ENCODE measurements around the gene TFG.

The TFG gene

GRCh38 chr3:100756441-100756840 is 47.1 kb downstream of the TFG start:
- no peak for DNase-seq (ENCODE audit: low read depth)

GRCh38 chr3:100759159-100759558 is 49.9 kb downstream of the TFG start:
- DNase-seq (ENCODE audit: low read depth): no peak

DNA sequence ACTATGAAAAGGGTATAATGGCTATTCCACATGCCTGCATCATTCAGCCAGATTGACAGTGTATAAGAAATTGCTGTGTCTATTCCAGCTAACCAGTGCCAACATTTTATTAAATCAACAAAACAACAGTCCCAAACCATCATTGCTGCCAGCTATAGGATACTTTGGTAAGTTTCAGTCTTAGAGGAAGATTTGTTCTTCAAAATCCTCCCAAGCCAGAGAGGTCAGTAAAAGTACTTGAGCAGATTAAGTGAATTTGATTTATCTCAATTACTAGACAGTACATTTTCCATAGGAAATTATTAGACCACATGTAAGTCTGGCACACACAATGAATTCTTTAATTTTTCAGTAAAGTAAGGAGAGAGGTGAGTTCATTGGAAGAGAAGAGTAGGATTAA is 50.7 kb downstream of the TFG start:
- DNase-seq (ENCODE audit: low read depth): no peak

DNA sequence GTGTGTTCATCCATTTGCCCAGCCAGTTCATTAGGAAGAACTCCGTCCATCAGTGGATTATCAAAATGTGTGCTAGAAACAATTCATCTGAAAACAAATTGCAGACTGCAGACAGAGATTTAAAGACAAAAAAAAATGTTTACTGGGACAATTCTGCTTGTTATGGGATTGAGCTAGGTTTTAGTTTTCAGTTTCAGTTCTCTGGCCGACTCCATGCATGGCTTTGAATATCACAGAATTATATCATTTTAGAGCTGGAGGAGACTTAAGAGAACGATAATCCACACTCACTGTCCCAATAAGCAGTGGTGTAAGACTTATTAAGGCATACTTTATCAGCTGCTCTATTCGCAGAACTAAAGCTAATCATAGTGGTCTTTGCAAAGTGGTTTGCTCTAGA is 51.1 kb downstream of the TFG start:
- DNase-seq (ENCODE audit: low read depth): no peak

DNA sequence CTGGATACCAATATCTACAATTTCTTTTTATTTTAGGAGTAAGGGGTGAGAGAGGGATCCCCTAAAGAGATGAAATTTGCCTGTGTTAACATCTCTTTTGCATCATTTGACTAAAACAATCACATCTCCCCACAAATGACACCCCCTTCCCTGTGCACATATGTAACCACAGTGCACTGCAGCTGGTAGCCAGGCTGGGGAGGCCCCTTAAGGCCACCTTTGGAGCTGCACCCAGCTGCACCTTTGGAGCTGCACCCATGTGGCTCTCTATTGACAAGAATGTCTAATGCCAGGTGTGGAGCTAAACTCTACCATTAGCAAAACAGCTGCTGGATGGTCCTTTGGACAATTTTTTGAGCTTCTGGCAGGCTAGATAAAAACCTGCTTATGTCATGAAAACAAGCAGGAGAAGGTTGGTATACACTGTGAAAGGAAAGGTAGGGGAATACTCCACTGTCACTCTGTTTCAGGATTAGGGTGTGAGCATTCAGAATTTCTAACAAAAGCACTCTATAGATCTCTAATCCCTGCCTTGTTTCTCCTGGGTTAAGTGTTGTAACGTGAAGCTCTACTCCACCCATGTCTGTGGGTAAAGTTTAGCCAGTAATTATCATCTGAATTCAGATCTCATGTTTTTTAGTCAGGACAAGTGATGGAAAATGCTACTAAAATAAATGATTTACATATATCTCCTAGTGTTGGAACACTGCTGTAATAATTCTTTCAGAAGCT is 52.1 kb downstream of the TFG start:
- DNase-seq (ENCODE audit: low read depth): no peak

DNA sequence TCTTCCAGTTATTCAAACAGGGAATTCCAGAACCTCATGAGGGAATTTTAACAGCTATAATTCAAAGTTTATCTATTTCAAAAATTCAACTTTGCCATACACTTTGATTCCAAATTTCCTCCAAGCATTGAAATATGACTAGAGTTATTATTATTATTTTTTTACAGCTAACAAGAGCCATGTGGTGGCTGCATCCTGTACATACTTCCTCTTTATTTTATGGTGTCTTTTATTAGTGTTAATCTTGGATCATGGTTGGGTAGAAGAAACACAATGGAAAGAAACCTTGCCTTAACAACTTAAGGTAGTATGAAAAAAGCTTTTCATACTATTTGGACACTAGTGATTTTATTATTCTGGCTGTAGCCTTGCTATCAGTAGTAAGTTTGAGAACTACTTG is 52.7 kb downstream of the TFG start:
- DNase-seq (ENCODE audit: low read depth): no peak

- no peak for DNase-seq (ENCODE audit: low read depth)
These were observed 56.2 kb downstream of the TFG start for GRCh38 chr3:100765437-100765975.

- no peak for DNase-seq (ENCODE audit: low read depth)
These were observed 56.8 kb downstream of the TFG start for GRCh38 chr3:100766069-100766468.

DNA sequence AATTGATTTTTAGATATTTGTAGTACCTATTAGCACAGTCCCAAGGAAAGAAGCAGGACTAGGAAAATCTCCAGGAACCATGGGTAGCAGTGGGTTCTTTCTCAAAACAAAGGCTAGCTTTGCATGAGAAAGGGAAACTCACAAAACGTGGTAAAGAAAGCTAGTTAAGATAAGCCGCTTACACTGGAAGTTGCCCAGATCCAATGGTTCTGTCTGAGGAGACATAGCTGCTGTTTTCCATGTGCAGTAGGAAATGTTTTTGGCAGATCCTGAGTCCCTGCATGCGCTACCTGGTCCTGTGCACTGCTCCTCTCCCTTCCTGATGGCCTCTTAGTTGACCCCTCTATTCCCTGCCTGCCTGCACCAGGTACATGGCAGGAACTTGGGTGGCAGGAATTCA is 60.4 kb downstream of the TFG start:
- no peak for DNase-seq (ENCODE audit: low read depth)

DNA sequence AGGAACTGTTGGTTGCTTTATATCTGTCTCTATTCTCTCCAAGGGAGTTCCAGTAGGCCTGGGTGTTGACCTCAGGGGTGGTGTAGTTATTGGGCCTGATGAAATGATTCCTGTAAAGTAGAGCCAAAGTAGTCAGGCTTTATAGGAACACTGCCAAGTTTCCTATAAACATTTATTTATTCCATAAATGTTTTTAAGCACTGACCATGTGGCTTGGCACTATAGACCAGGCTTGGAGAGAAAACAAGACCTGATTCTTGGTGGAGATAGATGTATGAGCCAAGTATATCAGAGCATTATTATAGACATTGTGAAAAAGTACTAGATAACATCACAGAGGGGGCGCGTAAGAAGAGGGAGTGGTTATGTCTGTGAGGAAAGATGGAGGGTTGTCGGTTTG is 65.9 kb downstream of the TFG start:
- DNase-seq (ENCODE audit: low read depth): no peak

GRCh38 chr3:100775669-100776068 is 66.4 kb downstream of the TFG start:
- DNase-seq (ENCODE audit: low read depth): no peak

DNA sequence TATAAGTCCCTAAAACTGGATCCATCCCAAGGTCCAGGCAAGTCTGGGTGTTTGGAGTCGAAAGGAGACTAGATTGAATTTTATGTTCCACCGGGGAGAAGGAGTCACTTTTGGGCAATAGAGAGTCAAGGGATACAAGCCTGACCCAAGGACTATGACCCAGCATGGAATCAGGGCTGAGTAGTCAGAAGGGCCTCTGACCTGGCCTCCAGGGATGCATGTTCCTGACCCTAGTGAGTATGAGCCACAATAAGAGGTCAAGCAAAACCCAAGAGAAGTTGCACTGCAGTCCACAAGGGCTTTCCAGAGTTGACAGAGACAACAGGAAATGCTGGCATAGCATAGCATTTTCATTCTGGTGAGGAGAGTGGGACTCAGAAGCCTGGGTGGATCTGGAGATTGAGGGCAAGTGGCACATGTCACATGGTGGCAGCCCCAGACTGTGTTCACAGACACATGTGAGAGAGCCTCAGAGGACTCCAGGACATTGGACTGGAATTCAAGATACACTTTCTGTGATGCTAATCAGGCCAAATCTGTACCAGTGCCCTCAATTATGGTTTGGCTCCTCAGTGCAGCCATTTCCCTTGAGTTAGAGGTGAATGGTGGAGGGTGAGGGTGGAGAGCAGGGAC is 66.9 kb downstream of the TFG start:
- no peak for DNase-seq (ENCODE audit: low read depth)

GRCh38 chr3:100776746-100777145 is 67.5 kb downstream of the TFG start:
- DNase-seq (ENCODE audit: low read depth): no peak

DNA sequence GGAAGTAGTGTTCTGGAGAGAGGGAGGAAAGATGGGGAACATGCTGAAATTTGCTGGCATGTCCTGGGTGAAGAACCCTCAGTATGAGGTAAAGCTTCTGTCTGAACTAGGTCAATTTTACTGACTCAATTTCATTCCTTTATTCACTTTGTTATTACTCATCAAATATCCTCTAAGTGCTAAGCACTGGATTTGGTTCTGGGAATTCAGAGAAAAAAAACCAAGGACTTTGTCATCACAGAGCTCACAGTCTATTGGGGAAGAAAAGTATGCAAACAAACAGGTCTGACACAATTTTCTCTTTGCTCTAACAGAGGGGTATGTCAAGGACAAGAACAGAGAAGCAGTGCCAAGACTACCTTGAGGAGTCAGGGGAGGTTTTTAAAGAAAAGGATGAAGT is 68.0 kb downstream of the TFG start:
- DNase-seq (ENCODE audit: low read depth): no peak

- DNase-seq (ENCODE audit: low read depth): no peak
These were observed 70.2 kb downstream of the TFG start for GRCh38 chr3:100779480-100779879.

GRCh38 chr3:100780071-100780622 is 70.9 kb downstream of the TFG start:
- DNase-seq (ENCODE audit: low read depth): no peak

GRCh38 chr3:100781301-100781700 is 72.0 kb downstream of the TFG start:
- DNase-seq (ENCODE audit: low read depth): no peak

DNA sequence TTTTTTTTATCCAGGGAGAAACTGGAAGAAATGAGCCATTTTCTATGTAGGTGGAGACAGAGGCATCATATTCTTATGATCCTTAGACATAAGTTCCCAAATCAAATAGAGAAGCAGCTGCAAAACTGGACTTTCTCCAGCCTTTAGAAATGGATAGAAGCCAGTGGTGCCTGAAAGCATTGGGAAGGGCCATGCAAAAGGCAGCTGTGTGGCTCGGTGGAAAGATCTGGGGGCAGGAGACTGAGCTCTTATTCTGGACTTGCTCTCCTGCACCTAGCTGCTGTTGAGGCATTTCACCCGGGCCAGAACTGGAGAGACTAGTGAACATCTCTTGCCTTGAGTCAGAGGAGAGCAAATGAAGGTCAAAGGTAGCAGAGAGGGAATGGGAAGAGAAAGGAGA is 73.1 kb downstream of the TFG start:
- no peak for DNase-seq (ENCODE audit: low read depth)

GRCh38 chr3:100782906-100783305 is 73.6 kb downstream of the TFG start:
- DNase-seq (ENCODE audit: low read depth): no peak

DNA sequence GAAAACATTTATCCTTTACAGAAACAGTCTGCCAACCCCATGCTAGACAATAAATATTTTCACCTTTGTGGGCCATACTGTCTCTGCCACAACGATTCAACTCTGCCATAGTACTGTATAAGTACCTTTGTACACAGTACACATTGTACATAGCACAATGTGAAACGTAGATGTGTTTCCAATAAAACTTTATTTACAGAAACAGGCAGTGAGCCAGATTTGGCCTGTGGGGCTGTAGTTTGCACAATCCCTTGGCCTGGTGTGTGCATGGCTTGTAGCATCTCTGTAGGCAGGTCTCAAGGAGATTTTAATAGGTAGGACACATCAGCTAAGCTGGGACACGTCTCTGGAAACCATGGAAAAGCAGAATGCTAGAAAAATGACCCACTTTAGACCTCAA is 74.3 kb downstream of the TFG start:
- no peak for DNase-seq (ENCODE audit: low read depth)

DNA sequence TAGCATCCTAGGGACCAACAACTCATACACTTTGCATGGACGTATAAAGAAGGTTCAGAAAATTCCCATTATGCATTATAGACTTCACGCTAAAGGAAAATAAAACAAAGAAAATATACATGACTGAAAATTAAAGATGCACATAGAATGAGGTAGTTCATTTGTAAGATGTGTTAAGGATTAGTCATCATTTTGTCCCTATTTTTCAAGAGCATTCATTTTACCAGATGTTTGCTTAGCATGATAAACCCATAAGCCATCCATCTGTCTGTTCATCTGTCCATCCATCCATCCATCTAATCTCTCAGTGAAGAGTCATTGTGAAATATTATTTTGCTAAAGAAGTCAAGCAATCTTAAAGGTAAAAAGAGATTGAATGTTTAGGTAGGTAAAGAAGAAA is 80.3 kb downstream of the TFG start:
- DNase-seq (ENCODE audit: low read depth): no peak

DNA sequence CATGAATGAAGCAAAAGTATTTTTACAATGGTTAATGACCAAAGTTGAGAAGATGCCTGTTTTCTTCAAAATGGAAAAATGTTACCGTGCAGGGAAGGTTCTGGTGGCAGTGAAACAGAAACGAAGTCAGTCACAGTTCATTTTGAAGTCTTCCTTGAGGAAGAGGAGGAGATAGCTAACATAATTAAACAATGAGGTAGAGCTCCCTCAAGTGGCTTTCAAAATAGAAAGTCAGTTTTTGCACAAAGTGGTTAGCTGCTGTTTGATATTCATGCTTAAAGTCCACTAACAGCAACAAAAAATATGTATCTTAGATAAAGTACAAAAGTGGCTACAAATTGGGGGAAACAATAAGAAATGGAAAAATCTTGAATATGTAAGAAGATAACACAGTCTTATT is 87.3 kb downstream of the TFG start:
- DNase-seq (ENCODE audit: low read depth): no peak

DNA sequence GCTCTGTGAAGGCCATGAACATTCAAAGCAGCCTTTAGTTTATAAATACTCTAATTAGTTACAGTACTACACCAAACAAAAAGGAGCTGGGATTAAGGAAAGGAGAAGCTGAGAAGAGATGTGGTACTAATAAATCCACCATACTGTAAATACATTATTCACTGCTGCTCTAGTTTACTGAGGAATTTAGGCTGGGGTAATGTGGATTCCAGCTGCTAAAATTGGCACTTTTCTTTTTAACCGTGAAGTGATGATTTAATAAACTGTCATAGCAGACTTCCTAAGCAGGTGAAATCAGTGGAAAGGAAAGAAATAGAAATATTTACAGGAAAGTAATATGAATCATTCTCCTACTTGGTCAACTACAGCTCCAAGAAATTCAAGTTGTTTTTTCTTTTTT is 88.7 kb downstream of the TFG start:
- DNase-seq (ENCODE audit: low read depth): no peak

All from CMK (cell line).